GM21381 (cell line): ENCODE measurements around the gene RAPGEF4.
A peak's percentile ranks its signal among the peaks of the same experiment; 100 is the strongest.
"Not testable (repeated sequence)": the region's sequence is repeated elsewhere in the genome, so short reads cannot be mapped to it uniquely, and the experiment has no call there.

Source experiments
- ATAC-seq: cut with Tn5 transposase; IDR thresholded peaks from one replicate; pipeline ENCODE4 v1.9.1; 2021; ENCODE audit warnings: mild to moderate bottlenecking, moderate library complexity; ENCODE audit not compliant: unreplicated experiment

RAPGEF4 gene

GRCh38 chr2:173027181-173028128, 291.8 kb downstream of the RAPGEF4 start:
- ATAC-seq: no peak

DNA sequence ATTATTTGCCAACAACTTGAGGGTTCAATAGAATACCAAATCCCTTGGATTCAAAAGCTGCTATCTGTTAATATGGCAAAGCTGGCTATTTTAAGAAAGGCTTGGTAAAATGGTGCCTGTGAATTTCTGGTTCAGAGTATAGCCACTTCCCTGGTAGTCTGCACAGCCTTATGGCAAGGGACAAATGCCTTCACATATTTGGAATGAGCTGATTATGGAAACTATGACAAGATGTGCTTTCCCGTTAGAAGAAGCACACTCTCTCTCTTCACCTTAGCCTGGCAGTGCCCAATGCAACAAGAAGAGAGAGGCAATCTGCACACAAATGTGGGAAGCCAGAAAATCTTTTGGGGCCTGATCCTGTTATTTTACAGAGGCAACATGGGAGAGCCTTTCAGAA, 292.5 kb downstream of the RAPGEF4 start:
- no peak for ATAC-seq

- no peak for ATAC-seq
These were observed 293.0 kb downstream of the RAPGEF4 start for GRCh38 chr2:173028671-173029070.

DNA sequence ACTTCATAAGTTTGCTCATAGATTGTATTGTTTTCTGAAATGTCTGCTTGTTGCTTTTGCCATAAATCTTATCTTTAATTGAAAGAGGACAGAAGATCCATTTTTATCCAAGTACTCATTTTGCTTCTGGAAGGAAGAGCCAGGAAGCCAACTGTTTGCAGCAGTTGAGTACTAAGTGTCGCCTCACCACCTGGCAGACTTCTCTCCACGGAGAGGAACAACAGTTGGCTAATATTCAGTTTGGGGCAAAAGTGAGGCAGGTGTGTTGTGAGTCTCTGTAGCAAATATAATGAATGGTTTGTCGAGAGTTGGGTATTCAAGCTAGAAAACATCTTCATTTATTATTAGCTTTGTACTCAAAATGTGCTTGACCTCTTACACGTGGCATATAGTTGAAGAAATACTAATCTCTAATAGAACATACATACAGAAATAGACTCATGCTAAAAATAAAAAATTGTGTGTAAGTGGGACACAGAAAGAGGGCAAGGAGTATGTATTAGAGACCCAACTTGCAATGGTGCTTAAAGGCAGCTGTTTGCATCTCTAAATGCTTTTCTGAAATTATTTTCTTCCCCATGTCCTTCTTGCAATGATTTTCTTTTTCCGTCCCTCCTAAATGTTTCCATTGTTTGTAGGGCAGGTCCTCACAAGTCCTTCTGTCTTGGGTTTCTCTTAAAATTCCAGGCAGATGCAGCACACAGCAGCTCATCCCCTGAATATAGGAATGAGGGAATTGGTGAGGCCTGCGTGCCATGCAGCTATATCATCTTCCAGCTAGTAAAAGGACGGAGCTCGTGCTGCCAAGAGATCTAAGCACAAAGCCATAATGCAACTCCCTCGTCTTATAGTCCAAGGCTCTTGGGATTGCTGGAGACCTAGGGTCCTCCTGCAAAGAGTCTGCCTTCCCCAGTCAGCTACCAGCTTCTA, 295.2 kb downstream of the RAPGEF4 start:
- no peak for ATAC-seq

- ATAC-seq: no peak
These were observed 296.4 kb downstream of the RAPGEF4 start for GRCh38 chr2:173032032-173032431.

GRCh38 chr2:173033084-173033483, 297.4 kb downstream of the RAPGEF4 start:
- ATAC-seq: no peak

DNA sequence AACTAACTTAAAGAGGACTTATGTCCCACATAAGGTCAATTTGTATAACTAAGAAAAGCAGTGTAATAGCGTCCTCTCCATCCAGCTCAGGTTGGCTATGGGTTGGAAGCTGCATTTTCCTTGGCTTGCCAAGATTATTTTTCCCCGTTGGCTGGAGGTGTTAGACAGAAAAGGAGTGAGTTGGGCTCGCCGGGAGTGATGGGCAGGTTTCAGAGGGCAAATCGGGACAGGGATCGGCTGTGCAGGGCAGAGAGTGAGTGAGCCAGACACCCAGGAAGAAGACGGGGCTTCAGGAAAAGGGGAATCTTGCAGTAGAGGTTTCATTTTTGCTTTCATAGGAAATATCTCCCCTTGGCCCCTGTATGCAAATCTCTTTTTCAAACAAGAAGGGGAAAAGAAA, 298.5 kb downstream of the RAPGEF4 start:
- no peak for ATAC-seq

DNA sequence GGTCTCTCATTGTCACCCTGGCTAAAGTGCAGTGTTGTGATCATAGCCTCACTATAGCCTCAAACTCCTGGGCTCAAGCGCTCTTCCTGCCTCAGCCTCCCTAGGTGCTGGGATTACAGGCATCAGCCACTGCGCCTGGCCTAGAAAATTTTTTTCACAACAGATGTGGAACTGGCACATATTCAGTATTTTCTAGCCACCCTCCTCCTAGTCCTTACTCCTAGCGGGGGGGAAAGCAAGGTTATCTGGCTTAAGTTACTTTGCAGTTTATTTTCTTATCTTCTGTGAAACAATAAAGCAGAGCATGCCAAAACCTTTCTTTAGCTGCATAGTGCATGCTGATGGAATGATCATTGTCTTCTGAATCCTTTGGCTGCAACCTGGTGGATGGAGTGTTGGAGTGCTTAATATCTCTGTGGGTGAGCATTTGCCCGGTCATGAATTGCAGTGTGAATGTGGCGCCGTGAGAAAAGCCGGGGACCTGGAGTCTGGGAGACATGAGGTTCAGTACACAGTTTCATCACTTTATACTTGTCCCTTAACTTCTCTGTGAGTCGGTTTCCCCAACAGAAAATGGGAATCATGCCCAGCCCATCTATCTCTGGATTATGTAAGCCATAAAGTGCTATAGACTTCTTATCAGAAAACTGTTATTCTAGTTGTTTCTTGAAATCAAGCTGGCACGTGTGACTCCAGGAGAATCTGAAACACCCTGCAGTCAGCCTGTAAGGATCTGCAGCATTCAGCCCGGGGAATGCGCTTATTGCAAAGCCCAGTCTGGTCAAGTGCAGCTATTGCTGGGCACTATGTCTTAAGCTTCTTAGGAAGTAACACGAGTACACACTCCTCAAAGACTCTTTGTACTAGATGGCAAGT, 301.8 kb downstream of the RAPGEF4 start:
- ATAC-seq: no peak

DNA sequence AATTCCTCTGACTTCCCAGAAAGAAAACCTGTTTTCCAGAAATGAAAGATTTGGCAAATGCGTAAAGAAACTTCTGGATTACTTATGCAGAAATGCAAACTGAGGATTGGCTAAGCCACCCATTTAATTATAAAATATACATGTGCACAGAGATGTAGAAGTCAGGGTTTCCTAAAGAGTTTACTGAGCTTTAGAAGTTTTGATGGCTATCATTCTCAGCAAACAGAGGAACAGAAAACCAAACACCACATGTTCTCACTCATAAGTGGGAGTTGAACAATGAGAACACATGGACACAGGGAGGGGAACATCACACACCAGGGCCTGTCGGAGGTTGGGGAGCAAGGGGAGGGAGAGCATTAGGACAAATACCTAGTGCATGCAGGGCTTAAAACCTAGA, 302.6 kb downstream of the RAPGEF4 start:
- ATAC-seq: not testable (repeated sequence)

- no peak for ATAC-seq
These were observed 305.1 kb downstream of the RAPGEF4 start for GRCh38 chr2:173040729-173041128.

DNA sequence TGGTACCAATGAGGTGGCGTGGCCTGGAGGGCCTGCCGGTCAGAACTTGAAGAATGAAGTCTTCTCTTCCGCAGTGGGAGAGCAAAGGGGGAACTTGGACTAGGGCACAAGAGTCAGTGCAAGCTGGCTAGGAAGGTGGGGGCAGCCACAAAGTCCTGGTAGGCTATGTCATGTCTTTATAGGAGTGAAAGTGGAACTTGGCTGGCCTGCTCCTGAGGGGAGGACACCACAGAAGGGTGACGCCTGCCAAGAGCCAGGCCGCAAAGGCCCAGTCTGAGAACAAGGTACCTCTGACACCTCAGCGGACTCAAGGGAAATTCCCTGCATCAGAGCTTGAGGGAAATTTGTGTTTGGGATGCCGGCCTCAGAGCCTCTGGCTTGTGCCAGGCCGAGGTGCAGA, 307.8 kb downstream of the RAPGEF4 start:
- peak; percentile 57 for ATAC-seq

DNA sequence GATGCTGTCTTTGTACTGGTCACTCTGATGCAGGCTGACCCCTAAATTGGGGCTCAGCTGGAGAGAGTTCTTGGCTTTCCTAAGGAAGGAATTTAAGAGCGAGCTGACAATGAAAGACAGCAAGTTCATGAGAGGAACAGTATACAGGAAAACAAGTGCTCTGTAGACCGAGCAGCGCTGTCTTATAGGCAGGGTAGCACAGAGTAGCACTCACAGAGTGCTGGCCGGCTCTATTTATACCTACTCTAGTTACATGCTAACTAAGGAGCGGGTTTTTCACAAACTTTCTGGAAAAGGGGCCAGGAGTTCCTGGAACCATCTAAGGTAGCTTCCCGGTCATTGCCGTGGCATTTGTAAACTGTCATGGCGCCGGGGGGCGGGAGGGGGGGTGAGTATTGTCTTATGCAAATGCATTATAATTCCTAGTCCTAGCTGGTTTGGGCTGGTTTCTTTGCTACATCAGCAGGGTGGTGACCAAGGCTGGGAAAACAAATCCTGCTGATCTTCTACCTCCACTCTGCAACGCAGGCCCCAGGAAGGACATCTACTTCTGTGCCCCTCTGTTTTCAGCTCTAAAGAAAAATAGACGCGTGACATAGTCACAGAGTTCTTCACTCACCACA, 308.4 kb downstream of the RAPGEF4 start:
- no peak for ATAC-seq

DNA sequence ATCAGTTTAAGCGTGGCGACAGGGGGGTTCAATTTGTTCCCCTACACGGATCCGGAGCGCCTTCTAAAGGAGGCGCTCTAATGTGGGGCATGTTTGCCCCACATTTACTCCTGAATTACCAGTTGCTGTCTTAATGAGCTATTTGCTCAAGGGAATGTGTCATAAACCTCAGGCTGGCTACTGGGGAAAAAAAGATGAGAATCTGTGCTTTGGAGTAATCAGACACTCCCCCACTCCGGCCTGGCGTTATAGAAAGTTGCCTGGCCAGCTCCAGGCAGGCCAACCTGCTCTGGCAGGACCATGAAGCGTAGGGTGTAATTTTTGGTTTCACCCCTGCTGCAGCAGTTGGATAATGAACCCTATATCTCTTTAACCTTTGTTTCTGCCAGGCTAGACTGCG, 309.0 kb downstream of the RAPGEF4 start:
- ATAC-seq: no peak

- no peak for ATAC-seq
These were observed 309.5 kb downstream of the RAPGEF4 start for GRCh38 chr2:173045181-173045580.

GRCh38 chr2:173048522-173048896, 312.9 kb downstream of the RAPGEF4 start:
- no peak for ATAC-seq

DNA sequence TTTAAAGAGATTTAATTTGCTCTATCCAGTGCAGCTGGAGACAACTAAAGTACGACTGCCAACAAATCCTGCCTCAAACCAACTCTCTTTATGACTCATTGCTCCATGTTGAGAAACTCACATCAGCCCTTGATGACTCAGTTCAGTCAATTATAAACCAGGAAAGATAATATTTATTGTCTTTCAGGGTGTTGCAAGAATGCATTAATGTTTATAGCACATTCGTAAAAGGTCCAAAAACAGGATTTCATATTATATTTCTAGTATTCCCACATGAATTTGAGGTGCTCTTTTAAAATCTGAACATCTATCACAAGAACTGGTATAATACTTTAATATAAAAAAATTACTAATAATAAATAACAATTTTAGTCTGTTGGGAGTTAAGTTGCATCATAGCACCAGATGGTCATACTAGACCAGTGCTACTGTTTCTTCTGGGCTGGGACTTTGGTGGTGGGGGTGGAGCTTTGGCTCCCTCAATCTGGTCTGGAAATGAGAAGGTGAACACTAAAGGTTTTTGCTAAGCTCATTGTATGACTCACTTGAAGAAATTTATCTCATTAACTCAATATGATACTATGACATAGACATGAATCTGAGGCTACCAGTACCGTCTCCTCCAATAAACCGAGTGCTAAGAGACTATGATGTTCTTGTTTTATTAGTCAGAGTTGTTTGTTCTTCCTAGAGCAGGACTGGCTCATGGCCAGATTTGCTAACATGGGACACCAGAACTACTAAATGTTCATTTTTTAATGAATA, 313.4 kb downstream of the RAPGEF4 start:
- peak; percentile 88 for ATAC-seq

DNA sequence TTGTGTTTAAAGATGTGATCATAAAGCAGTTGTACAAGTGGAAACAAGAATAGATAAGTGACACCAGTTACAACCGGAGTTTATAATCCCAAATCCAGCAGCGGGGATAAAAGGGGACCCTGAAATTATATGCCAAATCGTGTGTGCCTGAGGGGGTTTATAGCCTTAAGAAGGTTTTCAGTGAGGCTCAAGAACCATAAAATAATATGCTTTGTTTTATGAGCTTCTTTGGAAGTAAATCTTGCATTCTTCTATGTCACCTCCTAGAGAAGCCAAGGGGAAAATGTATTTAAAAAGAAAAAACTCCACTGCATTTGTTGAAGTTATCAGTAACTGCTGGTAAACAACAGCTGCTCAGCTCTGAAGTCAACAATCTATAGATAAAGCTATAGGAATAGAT, 314.2 kb downstream of the RAPGEF4 start:
- no peak for ATAC-seq

GRCh38 chr2:173050684-173051083, 315.0 kb downstream of the RAPGEF4 start:
- no peak for ATAC-seq

GRCh38 chr2:173051463-173052215, 316.0 kb downstream of the RAPGEF4 start:
- no peak for ATAC-seq
